HG03108 (cell line): ENCODE measurements around the gene PGAM1.
A peak's percentile ranks its signal among the peaks of the same experiment; 100 is the strongest.
"Not testable (repeated sequence)": the region's sequence is repeated elsewhere in the genome, so short reads cannot be mapped to it uniquely, and the experiment has no call there.

Source experiments
- ATAC-seq: cut with Tn5 transposase; IDR thresholded peaks from one replicate; pipeline ENCODE4 v1.9.1; 2021; ENCODE audit warnings: moderate library complexity; ENCODE audit not compliant: unreplicated experiment

The PGAM1 gene

GRCh38 chr10:97407211-97407951 is 18.6 kb upstream of the PGAM1 start:
- ATAC-seq: peak; percentile 89

GRCh38 chr10:97407952-97408248 is 18.1 kb upstream of the PGAM1 start:
- no peak for ATAC-seq

- ATAC-seq: no peak
These were observed 17.4 kb upstream of the PGAM1 start for GRCh38 chr10:97408496-97408992.

GRCh38 chr10:97411406-97411805 is 14.6 kb upstream of the PGAM1 start:
- ATAC-seq: no peak

GRCh38 chr10:97412891-97413304 is 13.1 kb upstream of the PGAM1 start:
- ATAC-seq: no peak

GRCh38 chr10:97416565-97416964 is 9.4 kb upstream of the PGAM1 start:
- no peak for ATAC-seq

GRCh38 chr10:97423757-97424098 is 2.3 kb upstream of the PGAM1 start:
- not testable (repeated sequence) for ATAC-seq

GRCh38 chr10:97426776-97427570 is 982 bp downstream of the PGAM1 start:
- no peak for ATAC-seq

- no peak for ATAC-seq
These were observed 1.7 kb downstream of the PGAM1 start for GRCh38 chr10:97427571-97428179.

GRCh38 chr10:97428572-97428981 is 2.6 kb downstream of the PGAM1 start:
- no peak for ATAC-seq

GRCh38 chr10:97434055-97434454 is 8.1 kb downstream of the PGAM1 start:
- no peak for ATAC-seq

- no peak for ATAC-seq
These were observed 8.6 kb downstream of the PGAM1 start for GRCh38 chr10:97434557-97434956.

- ATAC-seq: no peak
These were observed 9.2 kb downstream of the PGAM1 start for GRCh38 chr10:97435211-97435610.

- no peak for ATAC-seq
These were observed 16.3 kb downstream of the PGAM1 start for GRCh38 chr10:97442277-97442676.

GRCh38 chr10:97444212-97444611 is 18.2 kb downstream of the PGAM1 start:
- ATAC-seq: no peak

GRCh38 chr10:97445357-97445721 is 19.3 kb downstream of the PGAM1 start:
- ATAC-seq: no peak

- peak; percentile 98 for ATAC-seq
These were observed 20.0 kb downstream of the PGAM1 start, which contains the start of the genes EXOSC1 and ZDHHC16 for GRCh38 chr10:97445722-97446639. Gene EXOSC1 (minus strand): TSS chr10:97446006. CDS start chr10:97445985, 21 bp downstream. Gene ZDHHC16 (plus strand): TSS chr10:97446175. CDS start chr10:97451676, 5,501 bp downstream.

GRCh38 chr10:97450828-97451227 is 24.8 kb downstream of the PGAM1 start:
- no peak for ATAC-seq

- ATAC-seq: no peak
These were observed 25.6 kb downstream of the PGAM1 start for GRCh38 chr10:97451605-97452004.

GRCh38 chr10:97452352-97452751 is 26.4 kb downstream of the PGAM1 start:
- no peak for ATAC-seq
